ENCODE measurements around the gene NDN. TPM values are rescaled to one million over a fixed set of nuclear protein-coding genes. Genes with fewer than 3 reads are reported as not detected.
"Not testable (repeated sequence)": the region's sequence is repeated elsewhere in the genome, so short reads cannot be mapped to it uniquely, and the experiment has no call there.

NDN gene
- total RNA-seq (100 to 1,000 TPM in 6 of 9 donors, 10 to 100 TPM in 3; 65.7 to 451 (median 144) TPM), polyA plus RNA-seq (10 to 100 TPM; 19.3 to 49.4 (median 49.1) TPM)
- long read RNA-seq, donor 1, transcript NDN-201 (1 exons, 1,931 nt) = minor isoform, 6 of 638 reads
- long read RNA-seq, donor 1, transcript NDN-202 (1 exons, 1,627 nt) = major isoform, 632 of 638 reads
- long read RNA-seq, donor 1, partial matches to known transcripts = 0 of 638 reads
- long read RNA-seq, donor 1, other reads (novel, unspliced or antisense) = 0 of 638 reads
- long read RNA-seq, donor 2, transcript NDN-202 (1 exons, 1,627 nt) = major isoform, 642 of 643 reads
- long read RNA-seq, donor 2, partial matches to known transcripts = 0 of 643 reads
- long read RNA-seq, donor 2, other reads (novel, unspliced or antisense) = 0 of 643 reads
- long read RNA-seq, donor 3, transcript NDN-202 (1 exons, 1,627 nt) = major isoform, 461 of 464 reads
- long read RNA-seq, donor 3, partial matches to known transcripts = 0 of 464 reads
- long read RNA-seq, donor 3, other reads (novel, unspliced or antisense) = 0 of 464 reads
- long read RNA-seq, donor 4, transcript NDN-202 (1 exons, 1,627 nt) = major isoform, 6 of 6 reads
- long read RNA-seq, donor 4, partial matches to known transcripts = 0 of 6 reads
- long read RNA-seq, donor 4, other reads (novel, unspliced or antisense) = 0 of 6 reads
- long read RNA-seq, donor 5, transcript NDN-202 (1 exons, 1,627 nt) = major isoform, 239 of 239 reads
- long read RNA-seq, donor 5, partial matches to known transcripts = 0 of 239 reads
- long read RNA-seq, donor 5, other reads (novel, unspliced or antisense) = 0 of 239 reads
- long read RNA-seq, donor 6, transcript NDN-202 (1 exons, 1,627 nt) = major isoform, 7 of 7 reads
- long read RNA-seq, donor 6, partial matches to known transcripts = 0 of 7 reads
- long read RNA-seq, donor 6, other reads (novel, unspliced or antisense) = 0 of 7 reads
- long read RNA-seq, donor 7, transcript NDN-202 (1 exons, 1,627 nt) = major isoform, 296 of 297 reads
- long read RNA-seq, donor 7, partial matches to known transcripts = 0 of 297 reads
- long read RNA-seq, donor 7, other reads (novel, unspliced or antisense) = 0 of 297 reads
- long read RNA-seq, donor 8, transcript NDN-202 (1 exons, 1,627 nt) = major isoform, 603 of 606 reads
- long read RNA-seq, donor 8, partial matches to known transcripts = 0 of 606 reads
- long read RNA-seq, donor 8, other reads (novel, unspliced or antisense) = 0 of 606 reads
- long read RNA-seq, donor 9, transcript NDN-202 (1 exons, 1,627 nt) = major isoform, 620 of 621 reads
- long read RNA-seq, donor 9, partial matches to known transcripts = 0 of 621 reads
- long read RNA-seq, donor 9, other reads (novel, unspliced or antisense) = 0 of 621 reads
- long read RNA-seq, donor 10, transcript NDN-202 (1 exons, 1,627 nt) = major isoform, 230 of 231 reads
- long read RNA-seq, donor 10, partial matches to known transcripts = 0 of 231 reads
- long read RNA-seq, donor 10, other reads (novel, unspliced or antisense) = 0 of 231 reads

- H3K27me3 ChIP-seq = no peaks in the 10 kb centered on the region
- H3K9me3 ChIP-seq (replicated peaks in 1 of 3) = no peaks in the 10 kb centered on the region
- H3K4me1 ChIP-seq (replicated peaks in 1 of 2) = peaks cover 0 to 3% of the 10 kb centered on the region in 2 donors
- no peaks in the 10 kb centered on the region for H3K36me3 ChIP-seq (replicated peaks in 1 of 2)
- TF ChIP-seq POLR2A (IDR thresholded peaks at IDR 0.05) (peak in 1 of 2 donors; percentile 40), CTCF (IDR thresholded peaks at IDR 0.05) (no peak)
- WGBS, 4 donors = 18 to 26% (median 20%) methylated on average over 5 to 38 of the region's 38 CpGs
- intact Hi-C loops (cut with DNase I) = no loop called here
- peak within 1 kb of the TSS in 2 of 5 donors; percentile 57 to 79 for H3K27ac ChIP-seq
- peak; percentile 39 to 63 (median 51) for DNase-seq
- H3K4me3 ChIP-seq = peak within 1 kb of the TSS in 3 of 4 donors; percentile 3 to 71 (median 26)
Observed at GRCh38 chr15:23687143-23687470, at the start of gene NDN. Gene NDN (minus strand): TSS chr15:23687305. CDS start chr15:23687217, 88 bp downstream.

- H3K4me1 ChIP-seq (replicated peaks in 1 of 2) = no peaks in the 10 kb centered on the region
- WGBS, 4 donors = 49 to 55% (median 53%) methylated on average over 5 of the region's 5 CpGs
- H3K4me3 ChIP-seq = no peak overlapping the region
- no peaks in the 10 kb centered on the region for H3K9me3 ChIP-seq (replicated peaks in 1 of 3)
- H3K27me3 ChIP-seq = no peaks in the 10 kb centered on the region
- H3K27ac ChIP-seq = no peak overlapping the region
- DNase-seq = no peak
- intact Hi-C loops (cut with DNase I) = no loop called here
- no peaks in the 10 kb centered on the region for H3K36me3 ChIP-seq (replicated peaks in 1 of 2)
- TF ChIP-seq CTCF (IDR thresholded peaks at IDR 0.05) = no peak
- no peak for TF ChIP-seq POLR2A (IDR thresholded peaks at IDR 0.05)
Observed at GRCh38 chr15:23736033-23736673, 49.0 kb upstream of the NDN start.

- intact Hi-C loops (cut with DNase I) = no loop called here
- no peak for TF ChIP-seq CTCF (IDR thresholded peaks at IDR 0.05)
- no peak for TF ChIP-seq POLR2A (IDR thresholded peaks at IDR 0.05)
- DNase-seq = no peak
- WGBS, 4 donors = 57 to 72% (median 65%) methylated on average over 4 of the region's 4 CpGs
- H3K4me1 ChIP-seq (replicated peaks in 1 of 2) = no peaks in the 10 kb centered on the region
- no peaks in the 10 kb centered on the region for H3K36me3 ChIP-seq (replicated peaks in 1 of 2)
- H3K4me3 ChIP-seq = no peak overlapping the region
- no peaks in the 10 kb centered on the region for H3K9me3 ChIP-seq (replicated peaks in 1 of 3)
- no peaks in the 10 kb centered on the region for H3K27me3 ChIP-seq
- H3K27ac ChIP-seq = no peak overlapping the region
Observed at GRCh38 chr15:23734862-23735261, 47.8 kb upstream of the NDN start.

GRCh38 chr15:23713874-23714656, 27.0 kb upstream of the NDN start:
- intact Hi-C loops (cut with DNase I); DNase-seq: not testable (repeated sequence)

More at GRCh38 chr15:23713874-23714656, 27.0 kb upstream of the NDN start:
- H3K4me1 ChIP-seq (replicated peaks in 1 of 2); H3K27ac ChIP-seq; H3K27me3 ChIP-seq; H3K4me3 ChIP-seq; H3K36me3 ChIP-seq (replicated peaks in 1 of 2); H3K9me3 ChIP-seq (replicated peaks in 1 of 3): not testable (repeated sequence)
- WGBS, 4 donors = 80 to 86% (median 83%) methylated on average over 26 to 28 of the region's 28 CpGs

Measured in adrenal gland (tissue), 19 donors.